HL-60 (cell line): Measurements from ENCODE around the gene ZNF618.

Experiments
- DNase-seq, 2 experiments: peaks; one replicate each; pipeline ENCODE4 v3.0.0-alpha.2; 2010 to 2020; ENCODE audit warnings: low read depth in 1 of 2, low spot score in 1 of 2
- H3K27ac ChIP-seq: fragments of 250-450 bp; sonication (Bioruptor Pico); replicated peaks from 2 replicates; pipeline ENCODE4 v1.5.1; 2020; ENCODE audit warnings: mild to moderate bottlenecking, moderate library complexity
- H3K27me3 ChIP-seq: fragments of 250-450 bp; sonication (Bioruptor Pico); 2 replicates; pipeline ENCODE4 v1.5.1; 2021; ENCODE audit warnings: mild to moderate bottlenecking, moderate library complexity; ENCODE audit not compliant: insufficient read depth, poor library complexity, severe bottlenecking
- H3K4me3 ChIP-seq: replicated peaks from 2 replicates; pipeline ENCODE4 v1.5.1; 2011; ENCODE audit warnings: mild to moderate bottlenecking, control low read depth, low read length; ENCODE audit not compliant: insufficient read depth
- CTCF ChIP-seq: IDR thresholded peaks from one replicate; pipeline ENCODE4 v1.5.1; 2011; ENCODE audit warnings: low read length, control low read depth, inconsistent platforms; ENCODE audit not compliant: insufficient read depth
- GABPA ChIP-seq: IDR thresholded peaks from 2 replicates; pipeline ENCODE4 v1.6.1; 2012; ENCODE audit warnings: low read depth
- POLR2AphosphoS5 ChIP-seq: IDR thresholded peaks from 2 replicates; pipeline ENCODE4 v1.6.1; 2012; ENCODE audit warnings: low read depth
- SPI1 ChIP-seq: IDR thresholded peaks from 2 replicates; pipeline ENCODE4 v1.6.1; 2012; ENCODE audit warnings: low read depth, mild to moderate bottlenecking, borderline replicate concordance
- TF ChIP-seq, protein P1 (sequence below): IDR thresholded peaks from 2 replicates; pipeline ENCODE4 v1.6.1; 2012; ENCODE audit warnings: low read depth; ENCODE audit not compliant: insufficient replicate concordance

ZNF618 gene

DNA sequence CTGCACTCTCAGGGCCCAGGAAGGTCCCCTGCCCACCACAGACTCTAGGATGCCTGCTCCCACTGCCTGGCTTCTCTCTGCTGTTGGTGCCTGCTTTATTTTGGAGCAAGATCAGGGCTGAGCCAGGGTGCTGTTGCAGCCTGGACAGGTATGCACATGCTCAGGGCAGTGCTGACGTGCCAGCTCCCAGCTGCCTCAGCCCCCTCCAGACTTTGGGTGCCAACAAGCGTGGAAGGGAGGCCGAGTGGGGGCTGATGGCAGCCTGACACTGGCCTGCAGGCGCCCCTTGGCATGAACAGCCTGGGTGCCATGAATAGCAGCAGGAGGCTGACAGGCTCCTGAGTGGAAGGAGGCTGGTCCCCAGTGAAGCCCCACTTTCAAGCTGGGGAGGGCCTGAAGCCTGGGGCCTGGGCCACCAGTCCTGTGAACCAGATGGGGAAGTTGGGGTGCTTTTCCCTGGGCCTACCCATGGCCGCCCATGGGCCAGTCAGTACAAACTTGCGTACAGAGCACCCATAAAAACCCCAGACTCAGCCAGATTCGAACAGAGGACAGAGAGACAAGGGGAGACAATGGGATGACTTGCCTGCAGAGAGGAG lies 195.2 kb downstream of the ZNF618 start:
- no peak overlapping the region for H3K4me3 ChIP-seq
- TF ChIP-seq GABPA (no peak), CTCF (no peak), SPI1 (no peak), POLR2AphosphoS5 (no peak)
- TF ChIP-seq, protein P1, sequence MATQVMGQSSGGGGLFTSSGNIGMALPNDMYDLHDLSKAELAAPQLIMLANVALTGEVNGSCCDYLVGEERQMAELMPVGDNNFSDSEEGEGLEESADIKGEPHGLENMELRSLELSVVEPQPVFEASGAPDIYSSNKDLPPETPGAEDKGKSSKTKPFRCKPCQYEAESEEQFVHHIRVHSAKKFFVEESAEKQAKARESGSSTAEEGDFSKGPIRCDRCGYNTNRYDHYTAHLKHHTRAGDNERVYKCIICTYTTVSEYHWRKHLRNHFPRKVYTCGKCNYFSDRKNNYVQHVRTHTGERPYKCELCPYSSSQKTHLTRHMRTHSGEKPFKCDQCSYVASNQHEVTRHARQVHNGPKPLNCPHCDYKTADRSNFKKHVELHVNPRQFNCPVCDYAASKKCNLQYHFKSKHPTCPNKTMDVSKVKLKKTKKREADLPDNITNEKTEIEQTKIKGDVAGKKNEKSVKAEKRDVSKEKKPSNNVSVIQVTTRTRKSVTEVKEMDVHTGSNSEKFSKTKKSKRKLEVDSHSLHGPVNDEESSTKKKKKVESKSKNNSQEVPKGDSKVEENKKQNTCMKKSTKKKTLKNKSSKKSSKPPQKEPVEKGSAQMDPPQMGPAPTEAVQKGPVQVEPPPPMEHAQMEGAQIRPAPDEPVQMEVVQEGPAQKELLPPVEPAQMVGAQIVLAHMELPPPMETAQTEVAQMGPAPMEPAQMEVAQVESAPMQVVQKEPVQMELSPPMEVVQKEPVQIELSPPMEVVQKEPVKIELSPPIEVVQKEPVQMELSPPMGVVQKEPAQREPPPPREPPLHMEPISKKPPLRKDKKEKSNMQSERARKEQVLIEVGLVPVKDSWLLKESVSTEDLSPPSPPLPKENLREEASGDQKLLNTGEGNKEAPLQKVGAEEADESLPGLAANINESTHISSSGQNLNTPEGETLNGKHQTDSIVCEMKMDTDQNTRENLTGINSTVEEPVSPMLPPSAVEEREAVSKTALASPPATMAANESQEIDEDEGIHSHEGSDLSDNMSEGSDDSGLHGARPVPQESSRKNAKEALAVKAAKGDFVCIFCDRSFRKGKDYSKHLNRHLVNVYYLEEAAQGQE, result no peak
- no peak overlapping the region for H3K27ac ChIP-seq
- no peak for DNase-seq
- H3K27me3 ChIP-seq, result no peaks in the 10 kb centered on the region

- DNase-seq, result no peak
- Histone ChIP-seq H3K4me3 (no peak overlapping the region), H3K27ac (no peak overlapping the region), H3K27me3 (no peaks in the 10 kb centered on the region)
- no peak for TF ChIP-seq CTCF
- no peak for TF ChIP-seq SPI1
- TF ChIP-seq, protein P1, result no peak
- no peak for TF ChIP-seq POLR2AphosphoS5
- no peak for TF ChIP-seq GABPA
Measured at GRCh38 chr9:114072184-114073140, 196.4 kb downstream of the ZNF618 start.

- DNase-seq, result no peak
- Histone ChIP-seq H3K27ac (no peak overlapping the region), H3K27me3 (no peaks in the 10 kb centered on the region), H3K4me3 (no peak overlapping the region)
- TF ChIP-seq SPI1, result no peak
- TF ChIP-seq CTCF, result no peak
- TF ChIP-seq, protein P1, result no peak
- TF ChIP-seq GABPA, result no peak
- no peak for TF ChIP-seq POLR2AphosphoS5
Measured at GRCh38 chr9:114075602-114076001, 199.5 kb downstream of the ZNF618 start.
